WTC11 (cell line): ENCODE data around the gene ATP5F1A. TPM values are rescaled to one million over a fixed set of nuclear protein-coding genes. Genes with fewer than 3 reads are reported as not detected.
A peak's percentile ranks its signal among the peaks of the same experiment; 100 is the strongest.

Experiments
- ATAC-seq: fragments of 200-7000 bp; cut with Tn5 transposase; 2 replicates; pipeline ENCODE4 v1.10.0; 2021; ENCODE audit warnings: mild to moderate bottlenecking, moderate library complexity
- CTCF ChIA-PET: fragments of 300-600 bp; sonication (Branson Sonifier 250); formaldehyde crosslinking; loops from one replicate; lab custom pipeline; 2021; ENCODE audit warnings: antibody characterized with exemption; lab: Charles Lee
- POLR2A ChIA-PET: fragments of 350-600 bp; sonication (Branson Sonifier 250); formaldehyde crosslinking; loops from one replicate; lab custom pipeline; 2021; ENCODE audit warnings: antibody characterized with exemption; lab: Charles Lee
- DNase-seq: peaks from one replicate; pipeline ENCODE4 v3.0.0; 2021; ENCODE audit warnings: low spot score
- H3K27ac Mint-ChIP-seq: 2 replicates; pipeline ENCODE4 v1.8.0; 2021; ENCODE audit warnings: mixed read lengths
- H3K27me3 Mint-ChIP-seq: 2 replicates; pipeline ENCODE4 v1.8.0; 2021; ENCODE audit warnings: low read depth, mild to moderate bottlenecking, moderate library complexity, mixed read lengths
- H3K36me3 Mint-ChIP-seq: 2 replicates; pipeline ENCODE4 v1.8.0; 2021; ENCODE audit warnings: mixed read lengths
- H3K4me1 Mint-ChIP-seq: 2 replicates; pipeline ENCODE4 v1.8.0; 2022; ENCODE audit warnings: mixed read lengths
- H3K4me3 Mint-ChIP-seq: 2 replicates; pipeline ENCODE4 v1.8.0; 2021; ENCODE audit warnings: mild to moderate bottlenecking, moderate library complexity, mixed read lengths
- H3K9me3 Mint-ChIP-seq: 2 replicates; pipeline ENCODE4 v1.8.0; 2021; ENCODE audit warnings: mixed read lengths
- AR ChIP-seq: fragments of 250-450 bp; sonication (Bioruptor Pico); IDR thresholded peaks from 2 replicates; pipeline ENCODE4 v1.9.0; 2021; ENCODE audit warnings: mild to moderate bottlenecking
- CBFB ChIP-seq: sonication (generic); formaldehyde crosslinking; IDR thresholded peaks from 2 replicates; pipeline ENCODE4 v1.8.1; 2022; ENCODE audit warnings: mild to moderate bottlenecking, low read depth, missing genetic modification reagents
- CREB1 ChIP-seq: sonication (generic); formaldehyde crosslinking; IDR thresholded peaks from 2 replicates; pipeline ENCODE4 v1.8.0; 2023; ENCODE audit warnings: mild to moderate bottlenecking, missing genetic modification reagents
- CREM ChIP-seq: sonication (generic); formaldehyde crosslinking; IDR thresholded peaks from 2 replicates; pipeline ENCODE4 v1.8.1; 2022; ENCODE audit warnings: mild to moderate bottlenecking, missing genetic modification reagents, moderate library complexity
- CTCF ChIP-seq: fragments of 200-600 bp; IDR thresholded peaks from 2 replicates; pipeline ENCODE4 v1.8.0; 2022; ENCODE audit warnings: antibody characterized with exemption
- ERG ChIP-seq: fragments of 250-450 bp; sonication (Bioruptor Pico); IDR thresholded peaks from 2 replicates; pipeline ENCODE4 v1.8.0; 2021; ENCODE audit warnings: mild to moderate bottlenecking
- FOXK1 ChIP-seq: sonication (generic); formaldehyde crosslinking; IDR thresholded peaks from 2 replicates; pipeline ENCODE4 v1.8.0; 2022; ENCODE audit warnings: mild to moderate bottlenecking, moderate library complexity, missing genetic modification reagents
- GTF2I ChIP-seq: fragments of 250-450 bp; sonication (Bioruptor Pico); conservative IDR thresholded peaks from 2 replicates; pipeline ENCODE4 v1.4.0; 2021; ENCODE audit warnings: mild to moderate bottlenecking
- JAZF1 ChIP-seq: fragments of 250-450 bp; sonication (Bioruptor Pico); IDR thresholded peaks from 2 replicates; pipeline ENCODE4 v1.9.0; 2021; ENCODE audit warnings: moderate library complexity, mild to moderate bottlenecking, inconsistent platforms
- MAX ChIP-seq: sonication (generic); formaldehyde crosslinking; IDR thresholded peaks from 2 replicates; pipeline ENCODE4 v1.8.0; 2022; ENCODE audit warnings: mild to moderate bottlenecking, missing genetic modification reagents
- MLX ChIP-seq: sonication (generic); formaldehyde crosslinking; IDR thresholded peaks from 2 replicates; pipeline ENCODE4 v1.8.1; 2023; ENCODE audit warnings: mild to moderate bottlenecking, missing genetic modification reagents, moderate library complexity
- PRDM15 ChIP-seq: sonication (generic); formaldehyde crosslinking; IDR thresholded peaks from 2 replicates; pipeline ENCODE4 v1.8.0; 2022; ENCODE audit warnings: missing genetic modification reagents
- TEAD4 ChIP-seq: sonication (generic); formaldehyde crosslinking; IDR thresholded peaks from 2 replicates; pipeline ENCODE4 v1.8.0; 2022; ENCODE audit warnings: mild to moderate bottlenecking, missing genetic modification reagents
- ZNF263 ChIP-seq: sonication (generic); formaldehyde crosslinking; IDR thresholded peaks from 2 replicates; pipeline ENCODE4 v1.8.1; 2022; ENCODE audit warnings: low read depth, mild to moderate bottlenecking, moderate library complexity, missing genetic modification reagents
- ZNF281 ChIP-seq: sonication (generic); formaldehyde crosslinking; IDR thresholded peaks from 2 replicates; pipeline ENCODE4 v1.8.0; 2023; ENCODE audit warnings: mild to moderate bottlenecking, missing genetic modification reagents
- ZNF396 ChIP-seq: fragments of 250-450 bp; sonication (Bioruptor Pico); IDR thresholded peaks from 2 replicates; pipeline ENCODE4 v1.8.0; 2021; ENCODE audit warnings: mild to moderate bottlenecking, moderate library complexity, borderline replicate concordance
- ZNF512 ChIP-seq: sonication (generic); formaldehyde crosslinking; IDR thresholded peaks from 2 replicates; pipeline ENCODE4 v1.8.1; 2022; ENCODE audit warnings: missing genetic modification reagents, borderline replicate concordance
- total RNA-seq: library from RNA; stranded (reverse); gene quantifications from 3 replicates; pipeline ENCODE4 v1.2.3, GENCODE V29; 2021

ATP5F1A gene
- total RNA-seq, 1 experiment from 2014 or later, result 825 TPM

GRCh38 chr18:46079336-46079735, 18.8 kb downstream of the ATP5F1A start:
- H3K9me3 Mint-ChIP-seq, result no peaks in the 10 kb centered on the region
- no peak overlapping the region for H3K4me3 Mint-ChIP-seq
- no peaks in the 10 kb centered on the region for H3K27me3 Mint-ChIP-seq
- ChIA-PET POLR2A (no interaction called here), CTCF (no interaction called here)
- ATAC-seq (no peak), DNase-seq (no peak)
- H3K27ac Mint-ChIP-seq, result no peak overlapping the region
- TF ChIP-seq JAZF1 (CRISPR knock-in tag), result no peak
- no peak for TF ChIP-seq ZNF281 (CRISPR knock-in tag)
- TF ChIP-seq ERG, result no peak
- TF ChIP-seq CREB1 (CRISPR knock-in tag), result no peak
- no peak for TF ChIP-seq CREM (CRISPR knock-in tag)
- no peak for TF ChIP-seq AR (CRISPR knock-in tag)
- no peak for TF ChIP-seq CBFB
- no peak for TF ChIP-seq MLX (CRISPR knock-in tag)
- no peak for TF ChIP-seq PRDM15 (CRISPR knock-in tag)
- TF ChIP-seq FOXK1 (CRISPR knock-in tag), result no peak
- no peak for TF ChIP-seq ZNF396
- no peak for TF ChIP-seq TEAD4 (CRISPR knock-in tag)
- peaks cover 45% of the 10 kb centered on the region for H3K36me3 Mint-ChIP-seq
- no peaks in the 10 kb centered on the region for H3K4me1 Mint-ChIP-seq

GRCh38 chr18:46073474-46074331, 24.4 kb downstream of the ATP5F1A start:
- TF ChIP-seq GTF2I (CRISPR knock-in tag), result no peak
- TF ChIP-seq ZNF512 (CRISPR knock-in tag), result no peak
- TF ChIP-seq ZNF263, result no peak
- no peak for TF ChIP-seq MAX (CRISPR knock-in tag)
- TF ChIP-seq CTCF, result peak; percentile 32; the same call in 1 of the 2 replicates
- TF ChIP-seq, all 79 proteins: peak for 1
- Mint-ChIP-seq H3K27me3 (peaks cover 37% of the 10 kb centered on the region), H3K4me3 (peak overlapping the region; percentile 46; the same call in 1 of the 2 replicates), H3K27ac (no peak overlapping the region), H3K36me3 (peaks cover 6% of the 10 kb centered on the region; the same call in 1 of the 2 replicates), H3K4me1 (peaks cover 7% of the 10 kb centered on the region; the same call in 1 of the 2 replicates), H3K9me3 (no peaks in the 10 kb centered on the region)
- ChIA-PET POLR2A (interaction anchor here (1.0 kb wide), 1 partner anchor 22 kb away, joined by 3 read pairs; no protein-coding TSS in a partner anchor), CTCF (interaction anchor here (0.7 to 2.4 kb wide), 50 partner anchors 9 to 584 kb away, joined by 3 to 34 read pairs (median 4); partner anchors contain the start of genes ATP5F1A and HAUS1)
- DNase-seq (peak; percentile 36), ATAC-seq (peak; percentile 27)
